HG02852 (cell line): ENCODE data around the gene EPS8L3.
"Not testable (repeated sequence)": the region's sequence is repeated elsewhere in the genome, so short reads cannot be mapped to it uniquely, and the experiment has no call there.

Experiments used
- ATAC-seq: cut with Tn5 transposase; IDR thresholded peaks from one replicate; pipeline ENCODE4 v1.9.1; 2021; ENCODE audit warnings: mild to moderate bottlenecking, moderate library complexity; ENCODE audit not compliant: unreplicated experiment

Gene EPS8L3

DNA sequence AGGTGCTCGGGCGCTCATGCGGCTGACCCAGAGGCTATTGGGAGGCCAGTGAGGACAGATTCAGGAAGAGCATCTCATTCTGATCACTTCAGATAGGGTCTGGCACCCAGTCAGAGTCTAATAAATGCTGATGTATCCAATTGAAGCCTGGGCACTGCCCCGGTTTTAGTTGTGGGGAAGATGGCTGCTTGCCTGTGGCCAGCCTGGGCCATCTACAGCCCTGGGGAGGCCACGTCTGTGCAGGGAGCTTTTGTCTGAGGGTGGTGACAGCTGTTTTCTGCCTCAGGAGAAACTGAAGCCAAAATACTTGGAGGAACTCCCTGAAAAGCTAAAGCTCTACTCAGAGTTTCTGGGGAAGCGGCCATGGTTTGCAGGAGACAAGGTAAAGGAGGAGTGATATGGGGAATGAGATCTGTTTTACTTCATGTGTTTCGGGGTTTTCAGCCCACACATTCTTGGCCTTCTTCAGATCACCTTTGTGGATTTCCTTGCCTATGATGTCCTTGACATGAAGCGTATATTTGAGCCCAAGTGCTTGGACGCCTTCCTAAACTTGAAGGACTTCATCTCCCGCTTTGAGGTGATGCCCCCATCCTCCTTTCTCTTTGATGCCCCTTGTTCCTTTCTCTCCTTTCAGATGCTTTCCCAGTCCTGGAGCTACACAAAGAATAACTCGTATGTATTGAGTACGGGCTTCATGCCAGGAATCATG is 48.9 kb downstream of the EPS8L3 start:
- no peak for ATAC-seq

DNA sequence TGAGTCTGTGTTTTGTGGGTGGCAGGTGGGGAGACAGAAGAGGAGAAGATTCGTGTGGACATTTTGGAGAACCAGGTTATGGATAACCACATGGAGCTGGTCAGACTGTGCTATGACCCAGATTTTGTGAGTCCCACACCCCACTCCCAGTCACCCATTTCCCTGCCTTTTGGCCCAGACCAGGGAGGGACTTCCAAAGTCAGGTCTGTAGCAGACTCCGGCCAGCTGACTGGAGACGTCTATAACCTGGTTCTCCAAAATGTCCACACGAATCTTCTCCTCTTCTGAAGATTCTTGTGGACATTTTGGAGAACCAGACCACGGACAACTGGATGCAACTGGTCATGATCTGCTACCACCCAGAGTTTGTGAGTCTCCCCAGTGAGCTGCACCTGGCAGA is 50.1 kb downstream of the EPS8L3 start:
- ATAC-seq = no peak

DNA sequence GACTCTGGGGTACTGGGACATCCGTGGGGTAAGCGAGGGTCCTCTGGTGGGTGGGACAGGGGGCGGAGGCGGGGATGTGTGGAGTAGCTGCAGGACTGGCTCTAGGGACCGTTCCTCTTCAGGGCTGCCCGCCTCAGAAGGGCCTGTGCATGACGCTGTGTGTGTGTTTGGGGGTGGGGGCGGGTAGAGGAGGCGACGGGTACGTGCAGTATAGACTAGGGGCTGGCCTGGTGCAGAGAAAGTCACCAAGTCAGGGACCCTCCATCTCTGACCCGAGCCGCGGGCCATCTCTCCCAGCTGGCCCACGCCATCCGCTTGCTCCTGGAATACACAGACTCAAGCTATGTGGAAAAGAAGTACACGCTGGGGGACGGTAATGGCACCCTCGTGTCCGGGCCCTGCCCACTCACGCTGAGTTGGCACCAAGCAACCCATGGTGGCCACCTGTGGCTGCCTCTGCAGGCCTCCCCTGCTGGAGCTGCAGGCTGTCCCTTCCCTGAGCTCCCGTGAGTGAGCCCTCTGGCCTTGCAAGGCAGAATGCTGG is 51.3 kb downstream of the EPS8L3 start:
- ATAC-seq = no peak

DNA sequence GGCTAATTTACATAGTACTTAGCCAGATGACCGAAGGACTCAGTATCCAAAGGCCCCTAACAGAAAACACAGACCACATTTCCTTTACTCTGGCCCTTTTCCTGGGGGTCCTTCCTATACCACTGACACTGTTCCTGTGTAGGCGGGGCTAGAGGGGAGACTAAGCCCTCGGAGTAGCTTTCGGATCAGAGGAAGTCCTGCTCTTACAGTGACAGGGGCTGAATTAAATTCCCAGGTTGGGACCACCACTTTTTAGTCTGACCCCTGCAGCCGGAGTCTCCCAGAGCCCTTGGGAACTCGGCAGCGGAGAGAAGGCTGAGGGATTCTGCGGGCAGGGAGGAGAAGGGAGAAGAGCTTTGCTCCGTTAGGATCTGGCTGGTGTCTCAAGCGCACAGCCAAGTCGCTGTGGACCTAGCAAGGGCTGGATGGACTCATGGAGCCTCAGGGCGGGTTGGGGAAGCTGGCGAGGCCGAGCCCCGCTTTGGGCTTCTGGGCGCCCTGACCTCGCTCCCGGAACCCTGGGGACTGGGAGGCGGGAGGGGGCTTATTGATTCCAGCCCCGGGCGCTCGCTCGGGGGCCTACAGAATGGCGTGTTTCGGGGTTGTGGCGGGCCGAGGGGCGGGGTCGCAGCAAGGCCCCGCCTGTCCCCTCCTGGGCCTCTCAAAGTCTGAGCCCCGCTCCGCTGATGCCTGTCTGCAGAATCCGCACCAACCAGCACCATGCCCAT is 52.0 kb downstream of the EPS8L3 start, which contains the start of gene GSTM5:
Gene GSTM5, plus strand, starts transcription at position 659 of the 728 bp plus-strand sequence. Its CDS starts 62 bp downstream, at position 721.
- not testable (repeated sequence) for ATAC-seq

DNA sequence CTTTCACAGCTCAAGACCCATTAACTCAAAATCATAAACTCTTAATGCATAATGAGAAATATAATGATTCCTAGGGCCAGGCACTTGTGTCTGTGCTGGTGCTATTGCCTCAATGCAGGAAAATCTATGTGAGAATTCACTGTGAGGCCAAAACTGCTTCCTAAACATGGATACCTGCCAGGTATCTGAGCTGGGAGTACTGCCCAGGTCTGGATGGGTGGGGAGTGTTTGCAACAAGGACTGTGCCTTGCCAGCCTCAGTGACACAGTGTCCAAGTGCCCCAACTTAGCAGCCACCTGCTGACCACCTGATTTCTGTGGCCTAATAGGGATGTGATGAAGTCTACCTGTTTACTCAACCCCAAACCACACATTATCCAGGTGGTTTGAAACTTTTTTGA is 53.9 kb downstream of the EPS8L3 start:
- ATAC-seq = not testable (repeated sequence)

DNA sequence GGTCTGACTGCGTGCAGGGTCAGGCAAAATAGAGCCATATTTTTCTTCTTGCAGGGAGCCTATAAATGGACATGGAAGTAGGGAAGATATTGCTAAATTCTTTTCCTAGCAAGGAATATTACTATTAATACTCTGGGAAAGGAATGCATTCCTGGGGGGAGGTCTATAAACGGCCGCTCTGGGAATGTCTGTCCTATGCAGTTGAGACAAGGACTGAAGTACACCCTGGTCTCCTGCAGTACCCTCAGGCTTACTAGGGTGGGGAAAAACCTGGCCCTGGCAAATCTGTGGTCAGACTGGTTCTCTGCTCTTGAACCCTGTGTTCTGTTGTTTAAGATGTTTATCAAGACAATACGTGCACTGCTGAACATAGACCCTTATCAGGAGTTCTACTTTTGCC is 54.8 kb downstream of the EPS8L3 start:
- not testable (repeated sequence) for ATAC-seq

DNA sequence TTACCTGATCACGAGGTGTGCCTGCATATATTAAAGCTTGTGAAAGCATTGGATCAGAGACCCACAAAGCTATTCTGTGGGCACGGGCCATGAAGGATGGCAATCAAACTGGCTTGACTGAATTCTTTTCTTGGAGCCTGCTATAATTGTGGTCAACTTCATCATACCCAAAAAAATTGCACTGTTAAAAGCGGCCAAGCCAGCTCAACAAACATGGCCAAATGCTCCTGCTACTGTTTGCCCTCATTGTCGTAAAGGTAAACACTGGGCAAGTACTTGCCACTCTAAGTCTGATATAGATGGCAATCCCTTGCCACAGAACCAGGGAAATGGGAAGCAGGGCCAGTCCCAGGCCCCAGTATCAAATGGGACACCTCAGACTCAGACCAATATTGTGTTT is 58.3 kb downstream of the EPS8L3 start:
- ATAC-seq = no peak

DNA sequence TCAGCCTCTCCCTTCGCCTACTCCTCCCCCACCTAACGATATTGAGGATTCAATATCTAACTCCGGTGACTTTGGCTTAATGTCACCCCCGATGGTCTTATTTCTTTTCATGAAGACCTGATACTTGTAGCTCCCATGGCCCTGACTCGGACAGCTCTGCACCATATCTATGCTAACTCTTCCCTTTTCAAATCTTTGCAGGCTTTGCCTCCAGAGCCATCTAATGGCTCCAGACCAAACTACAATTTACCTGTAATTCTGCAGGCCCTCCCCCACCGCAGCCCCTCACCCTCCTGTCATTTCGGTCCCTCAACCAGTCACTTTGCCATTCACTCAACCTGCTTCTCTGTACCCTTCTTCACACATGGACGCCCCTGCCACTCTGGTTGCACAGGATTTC is 59.5 kb downstream of the EPS8L3 start:
- ATAC-seq = no peak

DNA sequence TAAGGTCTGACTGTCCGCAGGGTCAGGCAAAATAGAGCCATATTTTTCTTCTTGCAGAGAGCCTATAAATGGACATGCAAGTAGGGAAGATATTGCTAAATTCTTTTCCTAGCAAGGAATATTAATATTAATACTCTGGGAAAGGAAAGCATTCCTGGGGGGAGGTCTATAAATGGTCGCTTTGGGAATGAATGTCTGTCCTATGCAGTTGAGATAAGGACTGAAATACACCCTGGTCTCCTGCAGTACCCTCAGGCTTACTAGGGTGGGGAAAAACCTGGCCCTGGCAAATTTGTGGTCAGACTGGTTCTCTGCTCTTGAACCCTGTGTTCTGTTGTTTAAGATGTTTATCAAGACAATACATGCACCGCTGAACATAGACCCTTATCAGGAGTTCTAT is 60.8 kb downstream of the EPS8L3 start:
- ATAC-seq = not testable (repeated sequence)
